H1 (cell line): ENCODE results near the gene LRRC49. TPM values are rescaled to one million over a fixed set of nuclear protein-coding genes. Genes with fewer than 3 reads are reported as not detected.

Experiments used
- polyA plus RNA-seq, 7 experiments: library from polyadenylated mRNA; depleted of rRNA in 3 of 7; stranded (reverse) in 5 of 7; unstranded in 2 of 7; fragments of >200 nt in 5 of 7; fragments of 200-250 nt in 2 of 7; gene quantifications; 1 replicate in 5 of 7; 2 replicates in 1 of 7; 4 replicates in 1 of 7; pipeline versions ENCODE4 v1.2.1 to v1.2.3, GENCODE V29; 2011 to 2013; ENCODE audit warnings: missing spikeins in 2 of 7, mixed read lengths in 2 of 7
- total RNA-seq: library from RNA; stranded (reverse); fragmentation: NEBNext Ultra II Directional; extraction: Animal tissue kit (Norgen Biotek cat#: 25700); gene quantifications from 2 replicates; pipeline ENCODE4 v1.2.1, GENCODE V29; 2021
- TF ChIP-seq, protein P1 (sequence below): fragments of 300-600 bp; sonication (generic); IDR thresholded peaks from 2 replicates; pipeline ENCODE4 v1.7.1; 2012; ENCODE audit warnings: low read length, moderate library complexity, mild to moderate bottlenecking, inconsistent platforms; ENCODE audit not compliant: insufficient replicate concordance
- TF ChIP-seq, protein P2 (sequence below), 3 experiments: IDR thresholded peaks; 1 replicate in 2 of 3; 2 replicates in 1 of 3; pipeline versions ENCODE4 v1.5.1 to v1.6.1; 2011; ENCODE audit warnings: low read length in 3 of 3, mild to moderate bottlenecking in 3 of 3, inconsistent platforms in 2 of 3, low read depth in 1 of 3, moderate library complexity in 1 of 3; ENCODE audit not compliant: insufficient read depth in 1 of 3; ENCODE audit errors: control extremely low read depth in 1 of 3

Gene LRRC49
- total and polyA plus RNA-seq, 2 of the 8 experiments (the other 6 are each of a cell fraction or from before 2014, with no cell fraction given) = 5.0 to 10.4 TPM

DNA sequence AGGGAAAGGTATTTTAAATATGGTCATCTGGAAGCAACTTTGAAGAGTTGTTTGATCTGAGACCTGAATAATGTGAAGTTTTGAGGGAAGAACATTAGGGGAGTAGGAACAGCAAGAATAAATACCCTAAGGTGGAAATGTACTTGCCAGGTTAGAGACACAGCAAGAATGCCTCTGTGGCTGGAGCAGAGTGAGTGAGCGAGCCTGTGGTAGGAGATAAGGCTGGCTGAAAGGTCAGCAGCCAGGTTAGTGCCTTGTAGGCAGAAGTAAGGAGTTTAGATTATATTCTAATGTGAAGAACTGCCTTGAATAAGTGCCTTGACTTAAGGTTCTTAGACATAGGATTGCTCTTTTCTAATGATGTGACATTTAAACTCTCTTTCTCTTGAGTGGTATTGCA is 18.3 kb downstream of the LRRC49 start (continued):
- TF ChIP-seq, protein P1, sequence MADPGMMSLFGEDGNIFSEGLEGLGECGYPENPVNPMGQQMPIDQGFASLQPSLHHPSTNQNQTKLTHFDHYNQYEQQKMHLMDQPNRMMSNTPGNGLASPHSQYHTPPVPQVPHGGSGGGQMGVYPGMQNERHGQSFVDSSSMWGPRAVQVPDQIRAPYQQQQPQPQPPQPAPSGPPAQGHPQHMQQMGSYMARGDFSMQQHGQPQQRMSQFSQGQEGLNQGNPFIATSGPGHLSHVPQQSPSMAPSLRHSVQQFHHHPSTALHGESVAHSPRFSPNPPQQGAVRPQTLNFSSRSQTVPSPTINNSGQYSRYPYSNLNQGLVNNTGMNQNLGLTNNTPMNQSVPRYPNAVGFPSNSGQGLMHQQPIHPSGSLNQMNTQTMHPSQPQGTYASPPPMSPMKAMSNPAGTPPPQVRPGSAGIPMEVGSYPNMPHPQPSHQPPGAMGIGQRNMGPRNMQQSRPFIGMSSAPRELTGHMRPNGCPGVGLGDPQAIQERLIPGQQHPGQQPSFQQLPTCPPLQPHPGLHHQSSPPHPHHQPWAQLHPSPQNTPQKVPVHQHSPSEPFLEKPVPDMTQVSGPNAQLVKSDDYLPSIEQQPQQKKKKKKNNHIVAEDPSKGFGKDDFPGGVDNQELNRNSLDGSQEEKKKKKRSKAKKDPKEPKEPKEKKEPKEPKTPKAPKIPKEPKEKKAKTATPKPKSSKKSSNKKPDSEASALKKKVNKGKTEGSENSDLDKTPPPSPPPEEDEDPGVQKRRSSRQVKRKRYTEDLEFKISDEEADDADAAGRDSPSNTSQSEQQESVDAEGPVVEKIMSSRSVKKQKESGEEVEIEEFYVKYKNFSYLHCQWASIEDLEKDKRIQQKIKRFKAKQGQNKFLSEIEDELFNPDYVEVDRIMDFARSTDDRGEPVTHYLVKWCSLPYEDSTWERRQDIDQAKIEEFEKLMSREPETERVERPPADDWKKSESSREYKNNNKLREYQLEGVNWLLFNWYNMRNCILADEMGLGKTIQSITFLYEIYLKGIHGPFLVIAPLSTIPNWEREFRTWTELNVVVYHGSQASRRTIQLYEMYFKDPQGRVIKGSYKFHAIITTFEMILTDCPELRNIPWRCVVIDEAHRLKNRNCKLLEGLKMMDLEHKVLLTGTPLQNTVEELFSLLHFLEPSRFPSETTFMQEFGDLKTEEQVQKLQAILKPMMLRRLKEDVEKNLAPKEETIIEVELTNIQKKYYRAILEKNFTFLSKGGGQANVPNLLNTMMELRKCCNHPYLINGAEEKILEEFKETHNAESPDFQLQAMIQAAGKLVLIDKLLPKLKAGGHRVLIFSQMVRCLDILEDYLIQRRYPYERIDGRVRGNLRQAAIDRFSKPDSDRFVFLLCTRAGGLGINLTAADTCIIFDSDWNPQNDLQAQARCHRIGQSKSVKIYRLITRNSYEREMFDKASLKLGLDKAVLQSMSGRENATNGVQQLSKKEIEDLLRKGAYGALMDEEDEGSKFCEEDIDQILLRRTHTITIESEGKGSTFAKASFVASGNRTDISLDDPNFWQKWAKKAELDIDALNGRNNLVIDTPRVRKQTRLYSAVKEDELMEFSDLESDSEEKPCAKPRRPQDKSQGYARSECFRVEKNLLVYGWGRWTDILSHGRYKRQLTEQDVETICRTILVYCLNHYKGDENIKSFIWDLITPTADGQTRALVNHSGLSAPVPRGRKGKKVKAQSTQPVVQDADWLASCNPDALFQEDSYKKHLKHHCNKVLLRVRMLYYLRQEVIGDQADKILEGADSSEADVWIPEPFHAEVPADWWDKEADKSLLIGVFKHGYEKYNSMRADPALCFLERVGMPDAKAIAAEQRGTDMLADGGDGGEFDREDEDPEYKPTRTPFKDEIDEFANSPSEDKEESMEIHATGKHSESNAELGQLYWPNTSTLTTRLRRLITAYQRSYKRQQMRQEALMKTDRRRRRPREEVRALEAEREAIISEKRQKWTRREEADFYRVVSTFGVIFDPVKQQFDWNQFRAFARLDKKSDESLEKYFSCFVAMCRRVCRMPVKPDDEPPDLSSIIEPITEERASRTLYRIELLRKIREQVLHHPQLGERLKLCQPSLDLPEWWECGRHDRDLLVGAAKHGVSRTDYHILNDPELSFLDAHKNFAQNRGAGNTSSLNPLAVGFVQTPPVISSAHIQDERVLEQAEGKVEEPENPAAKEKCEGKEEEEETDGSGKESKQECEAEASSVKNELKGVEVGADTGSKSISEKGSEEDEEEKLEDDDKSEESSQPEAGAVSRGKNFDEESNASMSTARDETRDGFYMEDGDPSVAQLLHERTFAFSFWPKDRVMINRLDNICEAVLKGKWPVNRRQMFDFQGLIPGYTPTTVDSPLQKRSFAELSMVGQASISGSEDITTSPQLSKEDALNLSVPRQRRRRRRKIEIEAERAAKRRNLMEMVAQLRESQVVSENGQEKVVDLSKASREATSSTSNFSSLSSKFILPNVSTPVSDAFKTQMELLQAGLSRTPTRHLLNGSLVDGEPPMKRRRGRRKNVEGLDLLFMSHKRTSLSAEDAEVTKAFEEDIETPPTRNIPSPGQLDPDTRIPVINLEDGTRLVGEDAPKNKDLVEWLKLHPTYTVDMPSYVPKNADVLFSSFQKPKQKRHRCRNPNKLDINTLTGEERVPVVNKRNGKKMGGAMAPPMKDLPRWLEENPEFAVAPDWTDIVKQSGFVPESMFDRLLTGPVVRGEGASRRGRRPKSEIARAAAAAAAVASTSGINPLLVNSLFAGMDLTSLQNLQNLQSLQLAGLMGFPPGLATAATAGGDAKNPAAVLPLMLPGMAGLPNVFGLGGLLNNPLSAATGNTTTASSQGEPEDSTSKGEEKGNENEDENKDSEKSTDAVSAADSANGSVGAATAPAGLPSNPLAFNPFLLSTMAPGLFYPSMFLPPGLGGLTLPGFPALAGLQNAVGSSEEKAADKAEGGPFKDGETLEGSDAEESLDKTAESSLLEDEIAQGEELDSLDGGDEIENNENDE = no peak
- TF ChIP-seq, protein P2, sequence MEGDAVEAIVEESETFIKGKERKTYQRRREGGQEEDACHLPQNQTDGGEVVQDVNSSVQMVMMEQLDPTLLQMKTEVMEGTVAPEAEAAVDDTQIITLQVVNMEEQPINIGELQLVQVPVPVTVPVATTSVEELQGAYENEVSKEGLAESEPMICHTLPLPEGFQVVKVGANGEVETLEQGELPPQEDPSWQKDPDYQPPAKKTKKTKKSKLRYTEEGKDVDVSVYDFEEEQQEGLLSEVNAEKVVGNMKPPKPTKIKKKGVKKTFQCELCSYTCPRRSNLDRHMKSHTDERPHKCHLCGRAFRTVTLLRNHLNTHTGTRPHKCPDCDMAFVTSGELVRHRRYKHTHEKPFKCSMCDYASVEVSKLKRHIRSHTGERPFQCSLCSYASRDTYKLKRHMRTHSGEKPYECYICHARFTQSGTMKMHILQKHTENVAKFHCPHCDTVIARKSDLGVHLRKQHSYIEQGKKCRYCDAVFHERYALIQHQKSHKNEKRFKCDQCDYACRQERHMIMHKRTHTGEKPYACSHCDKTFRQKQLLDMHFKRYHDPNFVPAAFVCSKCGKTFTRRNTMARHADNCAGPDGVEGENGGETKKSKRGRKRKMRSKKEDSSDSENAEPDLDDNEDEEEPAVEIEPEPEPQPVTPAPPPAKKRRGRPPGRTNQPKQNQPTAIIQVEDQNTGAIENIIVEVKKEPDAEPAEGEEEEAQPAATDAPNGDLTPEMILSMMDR (IDR thresholded peaks at IDR 0.05; ENCODE audit: control extremely low read depth in 1 of 3, insufficient read depth in 1 of 3, low read depth in 1 of 3, low read length in 3 of 3) = no peak
